ENCODE measurements around the gene ABCB11. TPM values are rescaled to one million over a fixed set of nuclear protein-coding genes. Genes with fewer than 3 reads are reported as not detected.

The ABCB11 gene
- total and polyA plus RNA-seq, 9 donors, result under 0.01 to 0.18 (median 0.03) TPM; not detected in 4

GRCh38 chr2:168981651-168982050 lies 49.5 kb downstream of the ABCB11 start:
- intact Hi-C loops (cut with DNase I), result no loop called here
- Histone ChIP-seq H3K4me1 (ENCODE audit: insufficient read depth) (no peaks in the 10 kb centered on the region), H3K4me3 (no peak overlapping the region), H3K27me3 (no peaks in the 10 kb centered on the region), H3K9me3 (no peaks in the 10 kb centered on the region), H3K27ac (no peak overlapping the region), H3K36me3 (no peaks in the 10 kb centered on the region)
- WGBS, 3 donors, result 80 to 87% (median 87%) methylated on average over 3 of the region's 3 CpGs
- no peak for DNase-seq
- no peak for TF ChIP-seq CTCF (IDR thresholded peaks at IDR 0.05)
- TF ChIP-seq EP300 (IDR thresholded peaks at IDR 0.05), result no peak
- no peak for TF ChIP-seq POLR2A (IDR thresholded peaks at IDR 0.05)

GRCh38 chr2:168978461-168978861 lies 52.7 kb downstream of the ABCB11 start:
- Histone ChIP-seq H3K4me1 (ENCODE audit: insufficient read depth) (no peaks in the 10 kb centered on the region), H3K4me3 (no peak overlapping the region), H3K9me3 (no peaks in the 10 kb centered on the region), H3K36me3 (no peaks in the 10 kb centered on the region), H3K27me3 (no peaks in the 10 kb centered on the region), H3K27ac (no peak overlapping the region)
- intact Hi-C loops (cut with DNase I), result no loop called here
- 88 to 91% (median 89%) methylated on average over 6 of the region's 6 CpGs for WGBS, 3 donors
- no peak for DNase-seq
- TF ChIP-seq POLR2A (IDR thresholded peaks at IDR 0.05), result no peak
- TF ChIP-seq CTCF (IDR thresholded peaks at IDR 0.05), result no peak
- no peak for TF ChIP-seq EP300 (IDR thresholded peaks at IDR 0.05)

GRCh38 chr2:168977608-168978007 lies 53.5 kb downstream of the ABCB11 start:
- Histone ChIP-seq H3K9me3 (no peaks in the 10 kb centered on the region), H3K27me3 (no peaks in the 10 kb centered on the region), H3K4me1 (ENCODE audit: insufficient read depth) (no peaks in the 10 kb centered on the region), H3K27ac (no peak overlapping the region), H3K36me3 (no peaks in the 10 kb centered on the region), H3K4me3 (no peak overlapping the region)
- intact Hi-C loops (cut with DNase I), result no loop called here
- no peak for DNase-seq
- TF ChIP-seq CTCF (IDR thresholded peaks at IDR 0.05) (no peak), POLR2A (IDR thresholded peaks at IDR 0.05) (no peak), EP300 (IDR thresholded peaks at IDR 0.05) (no peak)
- WGBS, 3 donors, result 88 to 89% (median 89%) methylated on average over 4 of the region's 4 CpGs

- no peaks in the 10 kb centered on the region for H3K9me3 ChIP-seq
- no peaks in the 10 kb centered on the region for H3K4me1 ChIP-seq (ENCODE audit: insufficient read depth)
- H3K27me3 ChIP-seq, result no peaks in the 10 kb centered on the region
- TF ChIP-seq EP300 (IDR thresholded peaks at IDR 0.05) (no peak), POLR2A (IDR thresholded peaks at IDR 0.05) (no peak), CTCF (IDR thresholded peaks at IDR 0.05) (no peak)
- no peak overlapping the region for H3K4me3 ChIP-seq
- intact Hi-C loops (cut with DNase I), result no loop called here
- H3K36me3 ChIP-seq, result no peaks in the 10 kb centered on the region
- H3K27ac ChIP-seq, result no peak overlapping the region
- 63 to 77% (median 71%) methylated on average over 6 of the region's 6 CpGs for WGBS, 3 donors
- DNase-seq, result no peak
Measured at GRCh38 chr2:168976034-168976654, 55.0 kb downstream of the ABCB11 start.
